NCI-H510A (cell line): ENCODE measurements around the gene SMIM8.
"Not testable (repeated sequence)": the region's sequence is repeated elsewhere in the genome, so short reads cannot be mapped to it uniquely, and the experiment has no call there.

Experiments
- DNase-seq: peaks from one replicate; lab custom pipeline; 2025; lab: John Stamatoyannopoulos, UW

The SMIM8 gene

GRCh38 chr6:87322304-87323212, at the start of gene SMIM8:
TSS of gene SMIM8 (plus strand) at chr6:87322588. CDS start at chr6:87337032, 14,444 bp downstream.
- peak; percentile 54 for DNase-seq

GRCh38 chr6:87274660-87275274, 47.6 kb upstream of the SMIM8 start:
- no peak for DNase-seq

- DNase-seq: no peak
These were observed 45.8 kb upstream of the SMIM8 start for GRCh38 chr6:87276624-87277023.

GRCh38 chr6:87277123-87277522, 45.3 kb upstream of the SMIM8 start:
- DNase-seq: no peak

GRCh38 chr6:87279196-87279595, 43.2 kb upstream of the SMIM8 start:
- DNase-seq: no peak

- no peak for DNase-seq
These were observed 41.0 kb upstream of the SMIM8 start for GRCh38 chr6:87281426-87281825.

GRCh38 chr6:87282743-87283142, 39.6 kb upstream of the SMIM8 start:
- no peak for DNase-seq

- no peak for DNase-seq
These were observed 38.9 kb upstream of the SMIM8 start for GRCh38 chr6:87283461-87283860.

- DNase-seq: no peak
These were observed 35.1 kb upstream of the SMIM8 start for GRCh38 chr6:87287251-87287650.

GRCh38 chr6:87289571-87289970, 32.8 kb upstream of the SMIM8 start:
- DNase-seq: no peak

- no peak for DNase-seq
These were observed 30.5 kb upstream of the SMIM8 start for GRCh38 chr6:87291883-87292282.

GRCh38 chr6:87293526-87293925, 28.9 kb upstream of the SMIM8 start:
- no peak for DNase-seq

- DNase-seq: no peak
These were observed 25.3 kb upstream of the SMIM8 start for GRCh38 chr6:87297119-87297518.

GRCh38 chr6:87301277-87301676, 21.1 kb upstream of the SMIM8 start:
- DNase-seq: not testable (repeated sequence)

- no peak for DNase-seq
These were observed 13.4 kb upstream of the SMIM8 start for GRCh38 chr6:87308970-87309369.

- no peak for DNase-seq
These were observed 9.5 kb upstream of the SMIM8 start for GRCh38 chr6:87312860-87313259.

- no peak for DNase-seq
These were observed 7.3 kb upstream of the SMIM8 start for GRCh38 chr6:87315071-87315470.

GRCh38 chr6:87319271-87319987, 3.0 kb upstream of the SMIM8 start:
- DNase-seq: no peak

GRCh38 chr6:87323880-87324279, 1.5 kb downstream of the SMIM8 start:
- not testable (repeated sequence) for DNase-seq

- DNase-seq: no peak
These were observed 8.6 kb downstream of the SMIM8 start for GRCh38 chr6:87330961-87331360.

- DNase-seq: no peak
These were observed 10.6 kb downstream of the SMIM8 start for GRCh38 chr6:87333033-87333432.

GRCh38 chr6:87333591-87334181, 11.3 kb downstream of the SMIM8 start:
- no peak for DNase-seq
